ENCODE measurements around the gene GPD2.

GRCh38 chr2:156602552-156602933 lies 166.4 kb downstream of the GPD2 start:
- TF ChIP-seq EZH2 (IDR thresholded peaks at IDR 0.05; ENCODE audit: borderline replicate concordance, insufficient read depth, low read length, poor library complexity, severe bottlenecking) (no peak), MXI1 (conservative IDR thresholded peaks at IDR 0.05; ENCODE audit: poor library complexity, severe bottlenecking) (no peak), CTCF (IDR thresholded peaks at IDR 0.05; ENCODE audit: poor library complexity, severe bottlenecking) (no peak), TAF1 (IDR thresholded peaks at IDR 0.05; ENCODE audit: low read depth) (no peak)
